GM23248 (cell line): ENCODE results near the gene TIFAB. TPM values are rescaled to one million over a fixed set of nuclear protein-coding genes. Genes with fewer than 3 reads are reported as not detected.

Source experiments
- DNase-seq: peaks from one replicate; pipeline ENCODE4 v3.0.0-alpha.2; 2015
- H2AFZ ChIP-seq: fragments of 200-600 bp; sonication (generic); 2 replicates; pipeline ENCODE4 v1.6.1; 2016; ENCODE audit warnings: antibody characterized with exemption
- H3F3A ChIP-seq: fragments of 200-600 bp; sonication (generic); 2 replicates; pipeline ENCODE4 v1.6.1; 2016; ENCODE audit warnings: mild to moderate bottlenecking, antibody characterized with exemption, mixed run types; ENCODE audit not compliant: insufficient read depth
- H3K27ac ChIP-seq: fragments of 200-600 bp; sonication (generic); 2 replicates; pipeline ENCODE4 v1.5.1; 2016; ENCODE audit warnings: mild to moderate bottlenecking
- H3K27me3 ChIP-seq: fragments of 200-600 bp; sonication (generic); replicated peaks from 2 replicates; pipeline ENCODE4 v1.6.1; 2016; ENCODE audit warnings: mild to moderate bottlenecking; ENCODE audit not compliant: insufficient read depth
- H3K36me3 ChIP-seq: fragments of 200-600 bp; sonication (generic); 2 replicates; pipeline ENCODE4 v1.6.1; 2016; ENCODE audit warnings: low read depth, mild to moderate bottlenecking
- H3K4me1 ChIP-seq: fragments of 200-600 bp; sonication (generic); 2 replicates; pipeline ENCODE4 v1.6.1; 2016; ENCODE audit warnings: mild to moderate bottlenecking; ENCODE audit not compliant: insufficient read depth
- H3K4me2 ChIP-seq: fragments of 200-600 bp; sonication (generic); one replicate; pipeline ENCODE4 v1.6.1; 2016; ENCODE audit warnings: mild to moderate bottlenecking; ENCODE audit not compliant: unreplicated experiment
- H3K4me3 ChIP-seq: fragments of 200-600 bp; sonication (generic); 2 replicates; pipeline ENCODE4 v1.5.1; 2016; ENCODE audit warnings: mild to moderate bottlenecking
- H3K79me2 ChIP-seq: fragments of 200-600 bp; sonication (generic); 2 replicates; pipeline ENCODE4 v1.6.1; 2016; ENCODE audit warnings: mild to moderate bottlenecking; ENCODE audit not compliant: insufficient read depth
- H3K9ac ChIP-seq: fragments of 200-600 bp; sonication (generic); 2 replicates; pipeline ENCODE4 v1.6.1; 2016; ENCODE audit warnings: mild to moderate bottlenecking
- H3K9me2 ChIP-seq: fragments of 200-600 bp; sonication (generic); 2 replicates; pipeline ENCODE4 v1.6.1; 2016; ENCODE audit warnings: mixed run types, mild to moderate bottlenecking, moderate library complexity; ENCODE audit not compliant: insufficient read depth
- H3K9me3 ChIP-seq: fragments of 200-600 bp; sonication (generic); one replicate; pipeline ENCODE4 v1.6.1; 2017; ENCODE audit warnings: low read depth
- H4K20me1 ChIP-seq: fragments of 200-600 bp; sonication (generic); 2 replicates; pipeline ENCODE4 v1.6.0; 2016; ENCODE audit not compliant: insufficient read depth
- EZH2 ChIP-seq: fragments of 200-600 bp; sonication (generic); IDR thresholded peaks from 2 replicates; pipeline ENCODE4 v1.6.1; 2018; ENCODE audit warnings: antibody characterized with exemption, mild to moderate bottlenecking; ENCODE audit not compliant: insufficient read depth, poor library complexity, severe bottlenecking
- EZH2phosphoT487 ChIP-seq: fragments of 200-600 bp; sonication (generic); IDR thresholded peaks from 2 replicates; pipeline ENCODE4 v1.6.1; 2018; ENCODE audit warnings: antibody characterized with exemption, moderate library complexity, mild to moderate bottlenecking, low read depth; ENCODE audit not compliant: insufficient read depth
- WGBS, 2 experiments: methylation state at CpG; one replicate each; pipeline ENCODE4 v1.1.6; 2015 to 2017; ENCODE audit warnings: low lambda C conversion rate in 2 of 2, low coverage in 1 of 2; ENCODE audit errors: missing lambda C conversion rate in 2 of 2; 5-methylcytosine and 5-hydroxymethylcytosine counted together
- in situ Hi-C: fragments of 300-500 bp; cut with MboI; formaldehyde crosslinking; loops from 2 replicates; pipeline ENCODE4 v1.15.0; 2020
- polyA plus RNA-seq: library from polyadenylated mRNA; unstranded; fragments of >200 nt; fragmentation: Nextera tagmentation; extraction: Ambion mirVana; gene quantifications from 2 replicates; pipeline ENCODE4 v1.2.1, GENCODE V29; 2016
- total RNA-seq: library from RNA; depleted of rRNA; stranded (reverse); fragments of >200 nt; shearing (Covaris generic); gene quantifications from 2 replicates; pipeline ENCODE4 v1.2.3, GENCODE V29; 2014

The TIFAB gene
- total and polyA plus RNA-seq, 2 experiments from 2014 or later: not detected

DNA sequence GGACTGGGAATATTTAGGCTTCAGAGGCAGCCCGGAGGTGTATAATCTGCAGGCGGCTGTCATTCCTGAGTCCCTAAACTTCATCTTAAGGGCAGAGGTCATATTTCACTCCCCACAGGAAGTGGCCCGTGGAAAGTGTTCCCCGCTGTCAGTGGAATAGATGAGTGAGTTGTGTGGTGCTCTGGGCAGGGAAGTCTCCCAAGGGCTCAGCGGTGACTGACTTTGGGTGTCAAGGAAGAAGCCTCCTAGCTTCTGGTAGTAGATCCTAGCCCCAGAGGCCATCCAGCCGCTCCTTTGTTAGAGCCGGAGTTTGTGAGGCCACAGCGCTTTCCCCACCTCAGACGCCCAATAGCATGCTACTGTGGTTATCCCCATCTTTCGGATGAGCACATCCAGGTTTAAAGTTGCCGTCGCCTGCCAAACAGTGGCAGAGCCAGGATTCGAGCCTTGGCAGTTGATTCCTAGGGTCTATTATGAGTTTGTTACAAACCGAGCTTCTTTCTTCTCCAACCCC, 38.9 kb upstream of the TIFAB start:
- no peak overlapping the region for H3K4me3 ChIP-seq
- H2AFZ ChIP-seq: no peak overlapping the region
- no peak for DNase-seq
- no peaks in the 10 kb centered on the region for H3K36me3 ChIP-seq
- H3K4me2 ChIP-seq: no peak overlapping the region
- peaks cover 26% of the 10 kb centered on the region for H3K4me1 ChIP-seq
- no peaks in the 10 kb centered on the region for H3K79me2 ChIP-seq
- H3K27ac ChIP-seq: no peak overlapping the region
- H3K27me3 ChIP-seq: no peaks in the 10 kb centered on the region
- H3F3A ChIP-seq: peaks cover 26% of the 10 kb centered on the region
- H3K9me3 ChIP-seq: no peaks in the 10 kb centered on the region
- no peaks in the 10 kb centered on the region for H4K20me1 ChIP-seq
- WGBS, 2 experiments: 88 to 91% methylated on average over 14 of the region's 14 CpGs
- in situ Hi-C loops: no loop called here
- no peaks in the 10 kb centered on the region for H3K9me2 ChIP-seq
- TF ChIP-seq EZH2: no peak
- no peak for TF ChIP-seq EZH2phosphoT487
- no peak overlapping the region for H3K9ac ChIP-seq

DNA sequence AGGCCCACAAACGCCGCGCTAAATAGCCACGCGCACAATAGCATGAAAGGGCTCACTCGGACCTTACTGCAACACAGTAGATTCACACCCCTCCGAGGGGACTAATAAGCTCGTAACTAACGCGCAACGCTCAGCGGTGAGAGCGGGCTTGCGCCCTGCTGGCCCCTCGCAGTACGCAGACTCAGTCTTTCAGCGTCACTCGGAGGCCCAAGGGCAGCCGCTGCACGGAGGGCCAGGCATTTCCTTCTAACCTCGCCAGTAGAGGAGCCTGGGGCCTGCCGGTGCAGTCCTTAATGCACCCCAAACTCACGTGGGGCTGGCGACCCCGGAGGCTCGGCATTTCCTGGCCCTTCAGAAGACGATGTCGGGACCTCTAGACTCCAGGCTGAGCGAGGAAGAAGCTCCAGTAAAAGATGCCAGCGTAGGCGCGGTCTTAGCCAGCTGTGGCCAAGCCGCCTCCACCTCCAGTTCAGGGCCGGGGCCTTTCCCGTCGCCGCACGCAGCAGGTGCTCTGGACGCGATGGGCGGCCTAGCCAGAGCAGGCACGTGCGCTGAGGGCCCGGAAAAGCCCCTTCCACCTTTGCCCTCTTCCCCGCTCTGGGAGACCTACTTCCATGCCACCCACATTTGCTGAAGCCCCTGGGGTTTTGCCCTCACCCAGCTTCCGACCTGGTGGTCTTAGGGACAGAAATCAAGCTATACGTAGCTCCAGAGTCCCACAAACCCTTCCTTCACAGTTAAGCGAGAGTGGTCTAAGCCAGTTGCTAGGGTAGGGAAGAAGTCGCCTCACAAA, 38.3 kb upstream of the TIFAB start:
- 88 to 90% methylated on average over 39 to 49 of the region's 49 CpGs for WGBS, 2 experiments
- Histone ChIP-seq H2AFZ (no peak overlapping the region), H3K27me3 (no peaks in the 10 kb centered on the region)

DNA sequence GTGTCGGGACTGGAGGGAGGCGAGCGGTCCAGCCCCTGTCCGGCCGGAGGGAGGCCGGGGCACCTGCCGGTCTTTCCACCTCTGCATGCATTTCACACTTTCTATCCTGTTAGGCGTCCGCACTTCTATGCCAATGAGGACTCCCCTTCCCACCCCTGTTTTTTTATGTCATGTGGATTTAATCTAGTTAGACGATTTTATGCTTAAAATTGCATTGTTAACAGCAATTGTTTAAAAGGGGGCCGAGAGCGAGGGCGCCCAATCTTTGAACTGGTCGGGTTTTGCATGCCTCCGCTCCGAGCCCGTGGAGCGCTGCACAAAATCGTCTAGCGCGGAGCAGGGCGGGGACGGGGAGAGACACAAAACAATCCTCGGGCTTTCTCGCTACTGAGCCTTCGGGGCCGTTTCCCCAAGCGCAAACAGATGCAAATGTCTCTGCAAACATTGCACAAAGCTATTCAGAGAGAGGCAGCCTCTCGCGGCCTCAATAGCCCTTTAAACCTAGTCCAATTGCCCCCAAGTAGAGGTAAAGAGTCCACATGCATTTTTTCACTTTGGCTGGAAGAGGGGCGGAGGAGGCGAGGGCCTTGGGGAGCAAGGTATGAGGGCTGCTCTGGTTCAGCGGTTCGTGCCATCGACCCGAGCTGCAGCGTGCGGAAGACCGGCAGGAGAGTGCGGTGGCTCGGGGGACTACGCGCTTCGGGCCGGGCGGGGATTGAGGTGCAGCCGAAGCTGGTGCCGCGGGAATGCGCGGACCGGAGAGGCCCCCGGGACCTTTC, 37.5 kb upstream of the TIFAB start:
- H3K4me2 ChIP-seq: no peak overlapping the region
- peak; percentile 19 for DNase-seq
- H3K27me3 ChIP-seq: no peaks in the 10 kb centered on the region
- 27 to 33% methylated on average over 53 of the region's 53 CpGs for WGBS, 2 experiments
- peaks cover 24% of the 10 kb centered on the region for H3K4me1 ChIP-seq
- no peak overlapping the region; the same call in 1 of the 2 replicates for H3K9ac ChIP-seq
- H3K9me2 ChIP-seq: no peaks in the 10 kb centered on the region
- H2AFZ ChIP-seq: peak overlapping the region; percentile 91
- in situ Hi-C loops: no loop called here
- no peaks in the 10 kb centered on the region for H4K20me1 ChIP-seq
- H3K36me3 ChIP-seq: no peaks in the 10 kb centered on the region
- H3K9me3 ChIP-seq: no peaks in the 10 kb centered on the region
- H3K79me2 ChIP-seq: no peaks in the 10 kb centered on the region
- H3K4me3 ChIP-seq: peak overlapping the region; percentile 80; the same call in 1 of the 2 replicates
- TF ChIP-seq EZH2phosphoT487 (no peak), EZH2 (no peak)
- H3K27ac ChIP-seq: no peak overlapping the region
- H3F3A ChIP-seq: peaks cover 21% of the 10 kb centered on the region

More for the DNA sequence above, 38.3 kb upstream of the TIFAB start:
- Histone ChIP-seq H3K9me2 (no peaks in the 10 kb centered on the region), H3K9me3 (no peaks in the 10 kb centered on the region), H3K4me1 (peaks cover 26% of the 10 kb centered on the region), H3K79me2 (no peaks in the 10 kb centered on the region), H3K36me3 (no peaks in the 10 kb centered on the region), H3K9ac (no peak overlapping the region), H3K4me2 (no peak overlapping the region), H3K27ac (no peak overlapping the region), H4K20me1 (no peaks in the 10 kb centered on the region), H3K4me3 (no peak overlapping the region), H3F3A (peaks cover 26% of the 10 kb centered on the region)
- in situ Hi-C loops: no loop called here
- DNase-seq: no peak
- no peak for TF ChIP-seq EZH2phosphoT487
- no peak for TF ChIP-seq EZH2

DNA sequence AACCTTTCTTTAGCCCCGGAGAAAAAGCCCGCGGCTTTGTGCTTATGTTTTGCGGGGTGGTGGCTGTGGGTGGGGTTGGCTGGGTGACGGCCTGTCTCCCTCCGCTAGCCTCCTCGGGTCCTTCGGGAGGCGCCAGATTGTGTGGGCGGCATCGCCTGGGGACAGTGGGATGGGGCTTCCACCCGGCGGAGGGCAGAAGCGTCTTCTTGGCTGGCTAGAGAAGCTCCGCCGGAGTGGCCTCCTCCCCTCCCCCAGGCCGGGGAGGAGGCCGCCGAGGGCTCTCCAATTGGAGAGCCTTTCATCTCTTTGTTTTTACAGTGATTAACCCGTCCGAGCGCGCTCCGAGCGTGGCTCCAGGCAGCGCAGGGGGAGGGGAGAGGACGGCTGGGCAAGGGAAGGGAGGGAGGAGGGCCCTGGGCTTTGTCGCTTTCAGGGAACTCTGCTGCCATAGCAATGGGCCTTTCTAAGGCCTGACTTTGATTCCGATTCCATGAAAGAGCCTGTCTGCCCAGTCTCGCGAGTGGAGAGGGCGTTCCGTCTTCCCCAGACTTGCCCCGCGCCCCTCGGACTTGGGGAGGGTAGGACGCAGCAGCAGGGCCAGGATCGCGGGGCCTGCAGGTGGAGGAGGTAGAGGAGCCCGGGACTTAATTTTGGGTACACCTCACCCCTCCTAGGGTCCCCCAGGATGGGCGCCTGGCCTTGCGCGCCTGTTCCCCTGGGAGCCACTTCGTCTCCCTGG, 36.7 kb upstream of the TIFAB start:
- peak; percentile 83 for DNase-seq
- no peak overlapping the region for H3K27ac ChIP-seq
- no peaks in the 10 kb centered on the region for H3K36me3 ChIP-seq
- H3K27me3 ChIP-seq: no peaks in the 10 kb centered on the region
- H3K9ac ChIP-seq: peak overlapping the region; percentile 77
- peak overlapping the region; percentile 91 for H2AFZ ChIP-seq
- TF ChIP-seq EZH2phosphoT487: no peak
- no peak for TF ChIP-seq EZH2
- H3K9me3 ChIP-seq: no peaks in the 10 kb centered on the region
- no peaks in the 10 kb centered on the region for H3K9me2 ChIP-seq
- H3K4me3 ChIP-seq: peak overlapping the region; percentile 80
- H3K4me2 ChIP-seq: peak overlapping the region; percentile 92
- no peaks in the 10 kb centered on the region for H3K79me2 ChIP-seq
- in situ Hi-C loops: no loop called here
- peaks cover 16% of the 10 kb centered on the region for H3K4me1 ChIP-seq
- H4K20me1 ChIP-seq: no peaks in the 10 kb centered on the region
- WGBS, 2 experiments: 2 to 3% methylated on average over 42 to 44 of the region's 44 CpGs
- peaks cover 13% of the 10 kb centered on the region for H3F3A ChIP-seq
